Parathyroid adenoma (tissue), 2 donors: ENCODE measurements around the gene DIO3.

Source experiments
- H2AFZ ChIP-seq: fragments of 300-600 bp; sonication (generic); one replicate; pipeline ENCODE4 v1.7.0; 2017; ENCODE audit warnings: antibody characterized with exemption, mild to moderate bottlenecking
- H3K27ac ChIP-seq: fragments of 300-600 bp; sonication (generic); one replicate; pipeline ENCODE4 v1.7.0; 2017
- H3K27me3 ChIP-seq: fragments of 300-600 bp; sonication (generic); one replicate; pipeline ENCODE4 v1.7.0; 2017; ENCODE audit warnings: low read length; ENCODE audit not compliant: control insufficient read depth, insufficient read depth
- H3K36me3 ChIP-seq: fragments of 300-600 bp; sonication (generic); one replicate; pipeline ENCODE4 v1.7.0; 2017; ENCODE audit warnings: low read length; ENCODE audit not compliant: control insufficient read depth, insufficient read depth
- H3K4me1 ChIP-seq: fragments of 300-600 bp; sonication (generic); one replicate; pipeline ENCODE4 v1.7.0; 2017; ENCODE audit warnings: control low read depth
- H3K4me2 ChIP-seq: fragments of 300-600 bp; sonication (generic); one replicate; pipeline ENCODE4 v1.7.0; 2017; ENCODE audit warnings: low read length
- H3K4me3 ChIP-seq: fragments of 300-600 bp; sonication (generic); one replicate; pipeline ENCODE4 v1.7.0; 2017; ENCODE audit warnings: low read depth, low read length
- H3K79me2 ChIP-seq: fragments of 300-600 bp; sonication (generic); one replicate; pipeline ENCODE4 v1.7.0; 2017; ENCODE audit warnings: control low read depth
- H3K9ac ChIP-seq: fragments of 300-600 bp; sonication (generic); one replicate; pipeline ENCODE4 v1.7.0; 2017; ENCODE audit warnings: mild to moderate bottlenecking
- H3K9me3 ChIP-seq: fragments of 300-600 bp; sonication (generic); one replicate; pipeline ENCODE4 v1.7.0; 2017; ENCODE audit warnings: low read length; ENCODE audit not compliant: control insufficient read depth
- CTCF ChIP-seq: fragments of 300-600 bp; sonication (generic); IDR thresholded peaks from one replicate; pipeline ENCODE4 v1.7.0; 2017; ENCODE audit warnings: antibody characterized with exemption, mild to moderate bottlenecking
- donor health status: primary hyperparathyroidism.

The DIO3 gene

GRCh38 chr14:101521978-101522377 is 39.3 kb upstream of the DIO3 start:
- Histone ChIP-seq H3K27ac (no peak overlapping the region), H3K4me2 (no peak overlapping the region), H3K4me1 (no peaks in the 10 kb centered on the region), H3K4me3 (no peak overlapping the region), H3K36me3 (no peaks in the 10 kb centered on the region), H3K9me3 (no peaks in the 10 kb centered on the region), H3K9ac (no peak overlapping the region), H2AFZ (no peak overlapping the region), H3K79me2 (no peaks in the 10 kb centered on the region), H3K27me3 (no peaks in the 10 kb centered on the region)
- no peak for TF ChIP-seq CTCF

- no peak overlapping the region for H3K27ac ChIP-seq
- no peak overlapping the region for H2AFZ ChIP-seq
- H3K9me3 ChIP-seq = no peaks in the 10 kb centered on the region
- no peak for TF ChIP-seq CTCF
- H3K36me3 ChIP-seq = no peaks in the 10 kb centered on the region
- no peak overlapping the region for H3K4me2 ChIP-seq
- H3K79me2 ChIP-seq = no peaks in the 10 kb centered on the region
- no peaks in the 10 kb centered on the region for H3K4me1 ChIP-seq
- no peaks in the 10 kb centered on the region for H3K27me3 ChIP-seq
- no peak overlapping the region for H3K9ac ChIP-seq
- no peak overlapping the region for H3K4me3 ChIP-seq
Observed at GRCh38 chr14:101525640-101526527, 35.4 kb upstream of the DIO3 start.

- H3K9me3 ChIP-seq = no peaks in the 10 kb centered on the region
- H3K36me3 ChIP-seq = no peaks in the 10 kb centered on the region
- no peaks in the 10 kb centered on the region for H3K79me2 ChIP-seq
- no peak overlapping the region for H2AFZ ChIP-seq
- no peak overlapping the region for H3K9ac ChIP-seq
- H3K4me3 ChIP-seq = no peak overlapping the region
- H3K27ac ChIP-seq = no peak overlapping the region
- H3K4me1 ChIP-seq = no peaks in the 10 kb centered on the region
- H3K27me3 ChIP-seq = no peaks in the 10 kb centered on the region
- TF ChIP-seq CTCF = no peak
- no peak overlapping the region for H3K4me2 ChIP-seq
Observed at GRCh38 chr14:101527987-101528386, 33.3 kb upstream of the DIO3 start.

GRCh38 chr14:101529079-101529478 is 32.2 kb upstream of the DIO3 start:
- H3K27ac ChIP-seq = no peak overlapping the region
- TF ChIP-seq CTCF = no peak
- no peaks in the 10 kb centered on the region for H3K36me3 ChIP-seq
- no peaks in the 10 kb centered on the region for H3K4me1 ChIP-seq
- no peaks in the 10 kb centered on the region for H3K9me3 ChIP-seq
- H2AFZ ChIP-seq = no peak overlapping the region
- no peaks in the 10 kb centered on the region for H3K79me2 ChIP-seq
- H3K9ac ChIP-seq = no peak overlapping the region
- no peaks in the 10 kb centered on the region for H3K27me3 ChIP-seq
- H3K4me3 ChIP-seq = no peak overlapping the region
- H3K4me2 ChIP-seq = no peak overlapping the region

- H3K4me2 ChIP-seq = no peak overlapping the region
- H3K27me3 ChIP-seq = no peaks in the 10 kb centered on the region
- no peaks in the 10 kb centered on the region for H3K79me2 ChIP-seq
- no peak overlapping the region for H3K9ac ChIP-seq
- H3K9me3 ChIP-seq = no peaks in the 10 kb centered on the region
- H3K36me3 ChIP-seq = no peaks in the 10 kb centered on the region
- no peak overlapping the region for H3K4me3 ChIP-seq
- H2AFZ ChIP-seq = no peak overlapping the region
- no peaks in the 10 kb centered on the region for H3K4me1 ChIP-seq
- H3K27ac ChIP-seq = no peak overlapping the region
- no peak for TF ChIP-seq CTCF
Observed at GRCh38 chr14:101534198-101534597, 27.1 kb upstream of the DIO3 start.
